GM19397 (cell line): Measurements from ENCODE around the gene CPXM1.
"Not testable (repeated sequence)": the region's sequence is repeated elsewhere in the genome, so short reads cannot be mapped to it uniquely, and the experiment has no call there.

Source experiments
- ATAC-seq: cut with Tn5 transposase; IDR thresholded peaks from one replicate; pipeline ENCODE4 v1.9.1; 2021; ENCODE audit warnings: mild to moderate bottlenecking, moderate library complexity; ENCODE audit not compliant: unreplicated experiment

Gene CPXM1

GRCh38 chr20:2800521-2801285 lies at the start of gene CPXM1:
CPXM1 (minus strand) TSS chr20:2800627; CDS start chr20:2800572, 55 bp downstream.
- ATAC-seq, result peak; percentile 55

- no peak for ATAC-seq
Measured at GRCh38 chr20:2849529-2849928, 49.1 kb upstream of the CPXM1 start.

- no peak for ATAC-seq
Measured at GRCh38 chr20:2847802-2848201, 47.4 kb upstream of the CPXM1 start.

GRCh38 chr20:2846698-2847097 lies 46.3 kb upstream of the CPXM1 start:
- no peak for ATAC-seq

- no peak for ATAC-seq
Measured at GRCh38 chr20:2845607-2846006, 45.2 kb upstream of the CPXM1 start.

GRCh38 chr20:2840967-2841531 lies 40.6 kb upstream of the CPXM1 start:
- peak; percentile 27 for ATAC-seq

GRCh38 chr20:2840138-2840966 lies 39.9 kb upstream of the CPXM1 start, which contains the start of the genes PCED1A and VPS16:
PCED1A (minus strand) TSS chr20:2840655; CDS start chr20:2839912, 743 bp downstream.
VPS16 (plus strand) TSS chr20:2840745; CDS start chr20:2840775, 30 bp downstream.
- peak; percentile 95 for ATAC-seq

GRCh38 chr20:2839732-2840137 lies 39.3 kb upstream of the CPXM1 start:
- no peak for ATAC-seq

GRCh38 chr20:2838847-2839671 lies 38.6 kb upstream of the CPXM1 start:
- no peak for ATAC-seq

GRCh38 chr20:2838170-2838797 lies 37.9 kb upstream of the CPXM1 start:
- no peak for ATAC-seq

GRCh38 chr20:2837221-2837960 lies 37.0 kb upstream of the CPXM1 start:
- ATAC-seq, result no peak

GRCh38 chr20:2836035-2836434 lies 35.6 kb upstream of the CPXM1 start:
- ATAC-seq, result no peak

GRCh38 chr20:2835331-2835796 lies 34.9 kb upstream of the CPXM1 start:
- no peak for ATAC-seq

GRCh38 chr20:2834401-2835110 lies 34.1 kb upstream of the CPXM1 start:
- ATAC-seq, result no peak

- ATAC-seq, result no peak
Measured at GRCh38 chr20:2833761-2834160, 33.3 kb upstream of the CPXM1 start.

GRCh38 chr20:2831206-2831605 lies 30.8 kb upstream of the CPXM1 start:
- not testable (repeated sequence) for ATAC-seq

GRCh38 chr20:2829376-2829775 lies 28.9 kb upstream of the CPXM1 start:
- no peak for ATAC-seq

GRCh38 chr20:2826655-2827054 lies 26.2 kb upstream of the CPXM1 start:
- no peak for ATAC-seq

GRCh38 chr20:2825761-2826160 lies 25.3 kb upstream of the CPXM1 start:
- ATAC-seq, result no peak
